ENCODE measurements around the gene ASAP3. TPM values are rescaled to one million over a fixed set of nuclear protein-coding genes. Genes with fewer than 3 reads are reported as not detected.
A peak's percentile ranks its signal among the peaks of the same experiment; 100 is the strongest.

The ASAP3 gene
- total RNA-seq, 2 experiments from 2014 or later: 0.25 to 0.52 TPM

DNA sequence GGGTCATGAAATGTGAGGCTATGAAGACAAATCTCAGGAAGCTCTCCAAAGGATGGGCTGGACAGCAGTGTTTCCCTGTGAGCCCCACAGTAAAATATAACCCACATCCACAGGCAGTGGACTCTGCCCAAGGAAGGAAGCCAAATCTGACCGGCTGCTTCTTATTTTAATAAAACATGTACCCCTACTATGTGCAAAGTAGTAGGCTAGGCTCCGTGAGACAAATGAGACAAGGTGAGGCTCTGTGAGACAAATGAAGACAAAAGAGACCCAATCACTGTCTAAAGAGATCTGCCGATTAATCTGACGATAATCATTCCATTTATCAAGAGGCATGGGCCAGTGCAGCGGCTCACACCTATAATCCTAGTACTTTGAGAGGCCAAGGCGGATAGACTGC, 2.1 kb downstream of the ASAP3 start:
- no peak overlapping the region for H3K27ac Mint-ChIP-seq
- H3K27me3 Mint-ChIP-seq: peaks cover 57% of the 10 kb centered on the region
- no peaks in the 10 kb centered on the region for H3K9me3 Mint-ChIP-seq
- peak overlapping the region; percentile 61 for H3K4me3 Mint-ChIP-seq
- ChIA-PET CTCF (interaction anchor here (1.1 to 1.4 kb wide), 2 partner anchors 15 to 224 kb away, joined by 3 to 5 read pairs; no protein-coding TSS in a partner anchor), POLR2A (interaction anchor here (0.6 kb wide), 1 partner anchor 63 kb away, joined by 3 read pairs; no protein-coding TSS in a partner anchor)
- H3K4me1 Mint-ChIP-seq: peaks cover 18% of the 10 kb centered on the region
- no peak for DNase-seq
- no peaks in the 10 kb centered on the region for H3K36me3 Mint-ChIP-seq (ENCODE audit: low read depth)

DNA sequence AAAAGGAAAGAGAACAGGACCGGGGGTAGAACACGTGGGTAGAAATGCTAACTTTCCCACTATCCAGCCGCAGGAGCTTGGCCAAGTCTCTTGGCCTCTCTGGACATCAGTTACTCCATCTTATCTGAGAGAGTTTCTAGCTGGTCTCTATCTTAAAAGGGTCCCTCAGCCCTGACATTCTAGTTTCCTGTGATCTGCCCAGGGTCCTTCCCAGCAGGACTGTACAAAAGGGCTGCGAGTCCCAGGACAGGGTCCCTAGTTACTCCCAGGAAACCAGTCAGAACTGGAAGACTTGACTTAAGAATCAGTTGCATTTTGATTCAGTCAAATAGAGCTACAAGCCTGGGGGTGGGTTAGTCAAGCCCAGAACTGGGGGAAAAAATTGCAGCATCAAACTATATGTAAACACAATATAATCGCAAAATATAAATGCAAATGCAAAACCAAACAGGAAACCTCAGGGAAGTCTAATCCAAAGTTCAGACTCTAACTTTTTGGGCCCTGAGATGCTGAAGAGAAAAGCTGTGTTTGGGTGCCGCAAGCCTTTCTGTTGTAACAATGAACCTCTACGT, 2.9 kb downstream of the ASAP3 start:
- H3K4me3 Mint-ChIP-seq: no peak overlapping the region
- H3K36me3 Mint-ChIP-seq (ENCODE audit: low read depth): no peaks in the 10 kb centered on the region
- H3K27ac Mint-ChIP-seq: no peak overlapping the region
- peaks cover 18% of the 10 kb centered on the region for H3K4me1 Mint-ChIP-seq
- ChIA-PET POLR2A (interaction anchor here (0.6 kb wide), 1 partner anchor 64 kb away, joined by 3 read pairs; no protein-coding TSS in a partner anchor), CTCF (interaction anchor here (0.6 to 1.4 kb wide), 3 partner anchors 16 to 1721 kb away, joined by 3 to 5 read pairs (median 4); no protein-coding TSS in a partner anchor)
- no peaks in the 10 kb centered on the region for H3K9me3 Mint-ChIP-seq
- peaks cover 56% of the 10 kb centered on the region for H3K27me3 Mint-ChIP-seq
- no peak for DNase-seq

DNA sequence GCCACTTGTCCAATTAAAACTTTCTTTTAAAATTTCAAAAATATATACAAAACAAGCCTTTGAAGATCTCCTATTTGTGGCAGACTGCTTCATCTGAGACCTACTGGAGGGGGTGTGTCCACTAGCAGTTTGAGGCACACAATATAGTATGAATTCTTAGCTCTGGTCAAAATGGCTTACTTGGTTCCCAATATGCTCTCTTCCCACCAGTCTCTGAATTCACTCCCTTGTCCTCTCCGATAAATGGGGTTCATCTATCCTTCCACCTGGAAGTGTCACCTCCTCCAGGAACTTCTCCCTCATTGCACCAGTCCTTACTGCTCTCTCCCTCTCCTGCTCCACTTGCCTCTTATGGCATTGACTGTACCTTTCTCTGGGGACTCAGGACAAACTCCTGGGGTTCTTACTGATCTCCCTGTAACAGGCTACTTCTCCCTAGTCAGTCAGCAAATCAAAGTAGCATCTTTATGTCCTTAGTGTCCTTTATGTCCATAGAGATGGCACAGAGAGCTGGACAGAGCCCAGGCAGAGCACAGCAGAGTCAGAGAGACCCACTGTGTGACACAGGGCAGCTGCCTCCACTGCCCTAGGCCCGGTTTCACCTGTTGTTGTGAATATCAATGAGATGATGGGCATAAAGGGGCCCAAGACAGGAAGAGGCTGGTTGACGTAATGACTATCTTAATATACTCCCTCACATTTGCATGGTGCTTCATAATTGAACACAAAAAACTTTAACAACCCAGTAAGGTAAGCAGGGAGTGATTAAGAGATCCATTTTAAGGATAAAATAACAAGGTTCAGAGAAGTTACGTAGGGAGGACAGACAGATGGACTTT, 3.6 kb downstream of the ASAP3 start:
- no peaks in the 10 kb centered on the region for H3K9me3 Mint-ChIP-seq
- no peak overlapping the region for H3K4me3 Mint-ChIP-seq
- CTCF ChIA-PET: interaction anchor here (0.6 to 1.1 kb wide), 2 partner anchors 17 to 1722 kb away, joined by 4 to 5 read pairs; no protein-coding TSS in a partner anchor
- POLR2A ChIA-PET: no interaction called here
- no peaks in the 10 kb centered on the region for H3K36me3 Mint-ChIP-seq (ENCODE audit: low read depth)
- no peak overlapping the region for H3K27ac Mint-ChIP-seq
- no peak for DNase-seq
- peaks cover 18% of the 10 kb centered on the region for H3K4me1 Mint-ChIP-seq
- peaks cover 50% of the 10 kb centered on the region for H3K27me3 Mint-ChIP-seq

DNA sequence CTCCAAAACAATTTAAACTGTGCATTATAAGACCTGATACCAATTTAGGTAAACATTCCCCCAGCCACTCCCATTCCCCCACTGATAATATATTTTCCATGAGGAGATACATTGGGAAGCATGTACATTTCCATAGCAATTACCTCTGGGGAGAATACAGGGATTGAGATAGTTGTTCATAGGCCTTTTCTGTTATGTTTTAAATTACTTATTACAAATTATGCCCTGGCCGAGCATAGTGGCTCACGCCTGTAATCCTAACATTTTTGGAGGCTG, 4.4 kb downstream of the ASAP3 start:
- Mint-ChIP-seq H3K27ac (no peak overlapping the region), H3K4me1 (peaks cover 12% of the 10 kb centered on the region), H3K36me3 (ENCODE audit: low read depth) (no peaks in the 10 kb centered on the region), H3K9me3 (no peaks in the 10 kb centered on the region), H3K27me3 (peaks cover 43% of the 10 kb centered on the region), H3K4me3 (no peak overlapping the region)
- POLR2A ChIA-PET: no interaction called here
- CTCF ChIA-PET: no interaction called here
- DNase-seq: no peak

DNA sequence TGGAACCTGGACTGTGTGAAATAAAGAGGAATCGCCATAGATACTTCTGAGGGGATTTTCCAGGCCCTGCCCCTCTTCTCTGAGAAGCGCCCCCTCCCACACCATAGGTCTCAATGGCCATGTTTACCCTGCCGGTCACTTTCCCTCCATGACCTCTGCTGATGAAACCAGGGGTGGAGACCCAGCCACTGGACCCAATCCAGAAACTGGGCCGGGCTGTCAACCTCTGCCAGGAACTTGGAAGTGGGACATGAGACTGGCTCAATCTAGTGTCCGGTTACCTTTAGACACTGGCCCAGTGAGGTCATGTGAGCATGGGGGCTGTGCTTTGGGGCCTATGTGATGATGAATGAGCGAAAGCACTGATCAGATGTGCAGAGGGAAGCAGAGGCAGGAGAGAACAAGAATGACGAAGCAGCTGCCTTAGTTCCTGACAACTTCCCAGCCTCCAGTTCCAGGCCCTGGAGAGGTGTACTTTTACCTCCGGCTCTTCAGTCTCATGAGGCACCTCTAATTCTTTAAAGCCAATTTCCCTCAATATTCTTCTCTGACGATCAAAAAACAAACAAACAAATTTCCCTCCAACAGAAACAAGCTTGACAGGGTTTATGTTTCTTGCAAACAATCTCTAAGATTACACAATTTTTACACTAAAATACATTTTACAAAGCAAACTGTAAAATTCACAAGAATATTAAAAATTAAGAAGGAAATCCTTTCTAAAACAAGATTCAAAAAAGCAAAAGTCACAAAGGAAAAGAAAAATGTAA, 4.9 kb downstream of the ASAP3 start:
- Mint-ChIP-seq H3K36me3 (ENCODE audit: low read depth) (no peaks in the 10 kb centered on the region), H3K4me1 (peaks cover 9% of the 10 kb centered on the region), H3K27me3 (peaks cover 40% of the 10 kb centered on the region), H3K4me3 (no peak overlapping the region), H3K9me3 (no peaks in the 10 kb centered on the region), H3K27ac (no peak overlapping the region)
- DNase-seq: no peak
- ChIA-PET POLR2A (no interaction called here), CTCF (interaction anchor here (0.7 kb wide), 1 partner anchor 18 kb away, joined by 3 read pairs; no protein-coding TSS in a partner anchor)

DNA sequence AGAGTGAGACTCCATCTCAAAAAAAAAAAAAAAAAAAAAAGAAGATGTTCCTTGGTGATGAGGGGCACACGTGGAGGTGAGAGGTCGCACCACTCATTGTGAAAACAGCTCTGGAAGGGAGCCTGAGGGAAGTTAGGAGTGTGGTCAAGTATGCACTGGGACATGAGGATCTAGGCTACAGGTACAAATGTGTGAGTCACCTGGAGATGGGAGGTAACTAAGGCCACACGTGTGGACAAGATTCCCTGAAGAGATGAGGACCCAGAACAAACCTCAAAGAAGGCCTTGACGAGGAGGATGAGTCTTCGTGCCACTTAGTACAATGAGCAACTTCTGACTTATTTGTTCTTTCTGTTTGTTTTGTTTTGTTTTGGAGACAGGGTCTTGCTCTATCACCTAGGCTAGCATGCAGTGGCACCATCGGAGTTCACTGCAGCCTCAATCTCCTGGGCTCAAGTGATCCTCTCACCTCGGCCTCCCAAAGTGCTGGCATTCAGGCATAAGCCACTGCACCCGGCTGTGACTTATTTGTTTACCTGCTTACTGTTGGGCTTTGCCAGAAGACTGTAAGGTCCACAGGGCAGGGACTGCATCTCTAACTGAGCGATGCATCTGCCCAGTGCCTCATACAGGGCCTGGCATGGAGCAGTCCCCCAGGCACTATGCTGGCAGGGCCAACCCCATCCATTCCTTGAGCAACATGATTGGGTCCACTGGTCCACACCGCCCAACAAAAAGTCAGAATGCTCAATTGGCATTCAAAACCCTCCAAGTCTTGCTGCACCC, 6.4 kb downstream of the ASAP3 start:
- H3K9me3 Mint-ChIP-seq: no peaks in the 10 kb centered on the region
- H3K36me3 Mint-ChIP-seq (ENCODE audit: low read depth): no peaks in the 10 kb centered on the region
- H3K27ac Mint-ChIP-seq: no peak overlapping the region
- H3K4me1 Mint-ChIP-seq: no peaks in the 10 kb centered on the region
- POLR2A ChIA-PET: no interaction called here
- H3K4me3 Mint-ChIP-seq: no peak overlapping the region
- H3K27me3 Mint-ChIP-seq: peaks cover 30% of the 10 kb centered on the region
- CTCF ChIA-PET: interaction anchor here (0.6 kb wide), 1 partner anchor 157 kb away, joined by 4 read pairs; no protein-coding TSS in a partner anchor
- no peak for DNase-seq

DNA sequence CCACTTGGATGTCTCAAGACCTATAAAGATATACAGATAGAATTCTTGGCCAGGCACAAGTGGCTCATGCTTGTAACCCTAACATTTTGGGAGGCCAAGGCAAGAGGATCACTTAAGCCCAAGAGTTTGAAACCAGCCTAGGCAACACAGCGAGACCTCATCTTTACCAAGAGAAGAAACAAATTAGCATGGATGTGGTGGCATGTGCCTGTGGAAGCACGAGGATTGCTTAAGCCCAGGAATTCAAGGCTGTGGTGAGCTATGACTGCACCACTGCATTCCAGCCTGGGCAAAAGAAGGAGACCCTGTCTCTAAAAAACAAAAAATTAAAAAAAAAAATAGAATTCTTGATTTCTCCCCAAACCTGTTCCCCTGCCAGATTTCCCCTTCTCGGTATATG, 8.3 kb downstream of the ASAP3 start:
- H3K27me3 Mint-ChIP-seq: peaks cover 11% of the 10 kb centered on the region
- no peaks in the 10 kb centered on the region for H3K36me3 Mint-ChIP-seq (ENCODE audit: low read depth)
- POLR2A ChIA-PET: no interaction called here
- no peak for DNase-seq
- no peaks in the 10 kb centered on the region for H3K9me3 Mint-ChIP-seq
- no peak overlapping the region for H3K27ac Mint-ChIP-seq
- H3K4me1 Mint-ChIP-seq: no peaks in the 10 kb centered on the region
- CTCF ChIA-PET: interaction anchor here (0.9 kb wide), 1 partner anchor 10 kb away, joined by 3 read pairs; no protein-coding TSS in a partner anchor
- H3K4me3 Mint-ChIP-seq: no peak overlapping the region

DNA sequence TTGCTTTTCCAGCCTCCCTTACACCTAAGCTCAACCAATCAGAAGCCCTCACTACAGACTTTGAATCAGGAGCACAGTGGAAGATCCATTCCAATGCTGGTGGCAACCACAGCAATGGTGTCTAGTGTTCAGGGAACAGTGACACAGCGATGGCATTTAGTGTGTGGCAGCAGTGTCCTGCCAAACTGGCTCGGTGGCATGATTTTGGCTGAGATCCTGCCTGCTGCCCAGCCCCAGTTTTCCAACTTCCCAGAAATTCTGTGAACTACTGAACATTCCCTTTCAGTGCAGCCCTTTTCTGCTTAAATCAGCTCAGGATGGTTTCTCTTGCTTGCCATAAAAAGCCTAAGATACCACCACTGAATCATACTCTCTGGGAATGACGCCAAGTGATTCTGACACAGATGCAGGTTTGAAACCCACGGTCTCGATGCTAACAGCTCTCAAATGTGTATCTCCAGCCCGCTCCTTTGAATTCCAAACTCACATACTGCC, 8.8 kb downstream of the ASAP3 start:
- no peak overlapping the region for H3K27ac Mint-ChIP-seq
- peaks cover 7% of the 10 kb centered on the region for H3K27me3 Mint-ChIP-seq
- no peaks in the 10 kb centered on the region for H3K4me1 Mint-ChIP-seq
- CTCF ChIA-PET: interaction anchor here (0.8 to 0.9 kb wide), 2 partner anchors 9 to 12 kb away, joined by 3 read pairs; no protein-coding TSS in a partner anchor
- H3K36me3 Mint-ChIP-seq (ENCODE audit: low read depth): no peaks in the 10 kb centered on the region
- H3K4me3 Mint-ChIP-seq: no peak overlapping the region
- no peak for DNase-seq
- no peaks in the 10 kb centered on the region for H3K9me3 Mint-ChIP-seq
- POLR2A ChIA-PET: no interaction called here

DNA sequence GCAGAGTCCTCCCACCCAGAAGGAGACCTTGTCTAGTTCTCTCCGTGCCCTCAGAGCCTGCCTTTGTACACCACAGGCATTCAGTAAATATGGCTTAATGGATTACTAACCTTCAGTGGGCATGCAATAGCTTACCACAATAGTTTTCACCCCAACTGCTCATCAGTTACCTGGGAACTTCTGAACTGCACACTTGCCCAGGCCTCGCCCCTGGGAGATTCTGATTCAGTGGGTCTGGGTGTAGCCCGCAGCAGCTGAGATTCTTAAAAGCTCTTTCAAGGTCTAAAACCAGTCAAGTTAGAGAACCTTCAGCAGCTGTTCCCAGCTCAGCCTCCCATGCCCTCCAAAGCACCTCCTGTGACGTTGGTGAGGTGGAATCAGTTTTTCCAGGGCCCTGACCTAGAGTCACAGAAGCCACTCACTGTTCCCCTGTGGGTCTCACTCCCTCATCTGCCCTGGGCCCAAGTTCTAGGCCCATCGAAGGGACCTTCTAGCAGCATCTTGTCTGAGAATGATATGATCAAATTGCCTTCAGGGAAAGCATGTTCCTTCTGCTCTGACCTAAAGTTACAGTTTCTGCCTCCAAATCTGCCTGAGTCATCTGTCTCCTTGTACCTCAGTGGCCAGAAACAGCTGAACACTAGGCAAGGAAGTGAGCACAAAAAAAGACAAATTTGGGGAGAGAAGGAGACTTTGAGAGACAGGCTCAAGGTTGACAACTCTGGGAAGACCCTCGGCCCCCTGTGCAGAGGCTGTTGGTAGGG, 10.8 kb downstream of the ASAP3 start:
- Mint-ChIP-seq H3K4me1 (no peaks in the 10 kb centered on the region), H3K27ac (no peak overlapping the region), H3K36me3 (ENCODE audit: low read depth) (no peaks in the 10 kb centered on the region), H3K9me3 (no peaks in the 10 kb centered on the region), H3K27me3 (peaks cover 7% of the 10 kb centered on the region), H3K4me3 (no peak overlapping the region)
- CTCF ChIA-PET: interaction anchor here (0.9 kb wide), 1 partner anchor 157 kb away, joined by 3 read pairs; no protein-coding TSS in a partner anchor
- POLR2A ChIA-PET: no interaction called here
- DNase-seq: no peak

DNA sequence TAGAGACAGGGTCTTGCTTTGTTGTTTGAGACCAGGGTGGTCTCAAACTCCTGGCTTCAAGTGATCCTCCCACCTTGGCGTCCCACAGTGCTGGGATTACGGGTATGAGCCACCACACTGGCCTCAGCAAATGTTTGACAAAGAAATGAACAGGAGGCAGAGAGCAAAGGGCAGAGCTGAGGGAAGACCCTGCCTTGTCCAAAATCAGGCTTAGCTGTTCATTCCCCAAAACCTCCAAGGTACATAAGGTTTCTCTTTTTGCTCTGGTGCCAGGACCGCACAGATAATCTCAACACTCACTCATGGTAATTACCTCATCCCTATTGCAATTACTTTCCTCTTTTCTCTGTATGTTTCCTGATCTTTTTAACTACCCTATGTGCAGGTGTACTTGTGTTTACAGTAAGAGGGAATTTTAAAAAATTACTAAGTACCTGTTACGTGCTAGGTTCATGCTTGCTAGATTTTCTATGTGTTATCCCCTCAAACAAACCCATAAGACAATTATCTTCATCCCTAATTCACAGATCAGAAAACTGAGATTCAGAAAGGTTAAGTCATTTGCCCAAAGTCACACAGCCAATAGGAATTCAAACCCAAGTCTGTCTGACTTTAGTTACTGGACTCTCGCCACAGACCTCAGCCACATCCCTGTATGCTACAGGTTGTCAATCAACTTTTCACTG, 11.5 kb downstream of the ASAP3 start:
- ChIA-PET POLR2A (no interaction called here), CTCF (no interaction called here)
- Mint-ChIP-seq H3K4me3 (no peak overlapping the region), H3K36me3 (ENCODE audit: low read depth) (no peaks in the 10 kb centered on the region), H3K27me3 (peaks cover 7% of the 10 kb centered on the region), H3K27ac (no peak overlapping the region), H3K9me3 (no peaks in the 10 kb centered on the region), H3K4me1 (no peaks in the 10 kb centered on the region)
- DNase-seq: no peak

DNA sequence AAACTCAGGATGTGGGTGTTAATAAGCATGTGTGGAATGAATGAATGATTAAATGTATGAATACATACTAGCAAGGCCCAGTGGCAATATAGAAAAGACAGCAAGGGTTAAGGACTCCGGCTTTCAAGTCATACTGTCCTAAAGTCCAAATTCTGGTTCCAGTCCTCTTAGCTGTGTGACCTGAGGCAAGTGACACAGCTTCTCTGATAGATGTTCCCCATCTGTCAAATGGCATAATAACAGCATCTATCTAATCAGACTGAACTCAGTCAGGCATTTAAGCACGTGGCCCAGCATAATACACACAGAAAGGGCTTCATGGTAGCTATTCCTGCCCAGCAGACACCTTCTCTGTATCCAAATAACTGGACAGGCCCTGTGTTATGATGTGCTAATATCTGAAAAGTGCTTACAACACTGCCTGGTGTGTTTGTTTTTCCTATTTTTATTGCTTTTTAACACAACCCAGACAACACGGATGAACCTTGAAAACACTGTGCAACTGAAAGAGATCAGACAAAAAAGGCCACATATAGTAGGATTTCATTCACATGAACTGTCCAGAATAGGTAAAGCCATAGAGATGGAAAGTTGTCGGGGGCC, 12.4 kb downstream of the ASAP3 start:
- H3K36me3 Mint-ChIP-seq (ENCODE audit: low read depth): no peaks in the 10 kb centered on the region
- no peaks in the 10 kb centered on the region for H3K4me1 Mint-ChIP-seq
- H3K4me3 Mint-ChIP-seq: no peak overlapping the region
- ChIA-PET CTCF (no interaction called here), POLR2A (no interaction called here)
- no peaks in the 10 kb centered on the region for H3K9me3 Mint-ChIP-seq
- H3K27ac Mint-ChIP-seq: no peak overlapping the region
- peaks cover 5% of the 10 kb centered on the region for H3K27me3 Mint-ChIP-seq
- DNase-seq: no peak
